ENCODE data around the gene TMTC2.

- TF ChIP-seq EZH2 (IDR thresholded peaks at IDR 0.05) (no peak), POLR2AphosphoS5 (IDR thresholded peaks at IDR 0.05; ENCODE audit: borderline replicate concordance, low read depth, low read length) (no peak)
Observed at GRCh38 chr12:83027021-83027723, 340.5 kb downstream of the TMTC2 start.

Measured in SK-N-MC (cell line).